Fibroblast of pulmonary artery (primary cell): Measurements from ENCODE around the gene IL32.
A peak's percentile ranks its signal among the peaks of the same experiment; 100 is the strongest.

Source experiments
- DNase-seq: peaks from one replicate; pipeline ENCODE4 v3.0.0-alpha.2; 2010; ENCODE audit warnings: low read depth
- H3K4me3 ChIP-seq: replicated peaks from 2 replicates; pipeline ENCODE4 v1.5.1; 2011; ENCODE audit warnings: low read depth, mild to moderate bottlenecking, control low read depth, low read length, moderate library complexity
- TF ChIP-seq, protein P1 (sequence below): IDR thresholded peaks from 2 replicates; pipeline ENCODE4 v1.5.1; 2011; ENCODE audit warnings: mild to moderate bottlenecking, control low read depth, low read length, inconsistent platforms; ENCODE audit errors: missing control alignments

The IL32 gene

GRCh38 chr16:3056336-3057180 is 8.9 kb upstream of the IL32 start:
- H3K4me3 ChIP-seq: no peak overlapping the region
- no peak for DNase-seq
- TF ChIP-seq, protein P1, sequence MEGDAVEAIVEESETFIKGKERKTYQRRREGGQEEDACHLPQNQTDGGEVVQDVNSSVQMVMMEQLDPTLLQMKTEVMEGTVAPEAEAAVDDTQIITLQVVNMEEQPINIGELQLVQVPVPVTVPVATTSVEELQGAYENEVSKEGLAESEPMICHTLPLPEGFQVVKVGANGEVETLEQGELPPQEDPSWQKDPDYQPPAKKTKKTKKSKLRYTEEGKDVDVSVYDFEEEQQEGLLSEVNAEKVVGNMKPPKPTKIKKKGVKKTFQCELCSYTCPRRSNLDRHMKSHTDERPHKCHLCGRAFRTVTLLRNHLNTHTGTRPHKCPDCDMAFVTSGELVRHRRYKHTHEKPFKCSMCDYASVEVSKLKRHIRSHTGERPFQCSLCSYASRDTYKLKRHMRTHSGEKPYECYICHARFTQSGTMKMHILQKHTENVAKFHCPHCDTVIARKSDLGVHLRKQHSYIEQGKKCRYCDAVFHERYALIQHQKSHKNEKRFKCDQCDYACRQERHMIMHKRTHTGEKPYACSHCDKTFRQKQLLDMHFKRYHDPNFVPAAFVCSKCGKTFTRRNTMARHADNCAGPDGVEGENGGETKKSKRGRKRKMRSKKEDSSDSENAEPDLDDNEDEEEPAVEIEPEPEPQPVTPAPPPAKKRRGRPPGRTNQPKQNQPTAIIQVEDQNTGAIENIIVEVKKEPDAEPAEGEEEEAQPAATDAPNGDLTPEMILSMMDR: no peak

- TF ChIP-seq, protein P1: no peak
- H3K4me3 ChIP-seq: peak overlapping the region; percentile 7
- no peak for DNase-seq
These were observed 8.0 kb upstream of the IL32 start for GRCh38 chr16:3057181-3058138.

DNA sequence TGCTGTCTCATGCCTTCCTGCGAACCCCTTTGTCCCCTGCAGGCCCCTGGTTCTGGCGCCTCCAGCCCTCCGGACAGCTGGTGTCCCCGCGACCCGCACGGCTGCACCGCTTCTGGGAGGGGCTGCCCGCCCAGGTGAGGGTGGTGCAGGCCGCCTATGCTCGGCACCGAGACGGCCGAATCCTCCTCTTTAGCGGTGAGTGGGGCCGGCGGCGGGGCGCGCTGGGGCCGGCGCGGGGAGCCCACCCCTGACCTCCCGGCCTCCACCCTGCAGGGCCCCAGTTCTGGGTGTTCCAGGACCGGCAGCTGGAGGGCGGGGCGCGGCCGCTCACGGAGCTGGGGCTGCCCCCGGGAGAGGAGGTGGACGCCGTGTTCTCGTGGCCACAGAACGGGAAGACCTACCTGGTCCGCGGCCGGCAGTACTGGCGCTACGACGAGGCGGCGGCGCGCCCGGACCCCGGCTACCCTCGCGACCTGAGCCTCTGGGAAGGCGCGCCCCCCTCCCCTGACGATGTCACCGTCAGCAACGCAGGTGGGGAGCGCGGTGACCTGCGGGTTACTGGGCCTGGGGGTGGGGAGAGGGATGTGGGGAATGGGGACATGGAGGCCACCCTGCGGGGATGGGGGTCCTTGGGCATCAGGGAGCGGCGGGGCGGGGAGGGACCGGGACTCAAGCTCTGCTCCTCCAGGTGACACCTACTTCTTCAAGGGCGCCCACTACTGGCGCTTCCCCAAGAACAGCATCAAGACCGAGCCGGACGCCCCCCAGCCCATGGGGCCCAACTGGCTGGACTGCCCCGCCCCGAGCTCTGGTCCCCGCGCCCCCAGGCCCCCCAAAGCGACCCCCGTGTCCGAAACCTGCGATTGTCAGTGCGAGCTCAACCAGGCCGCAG is 7.1 kb upstream of the IL32 start:
- TF ChIP-seq, protein P1: no peak
- peak; percentile 23 for DNase-seq
- H3K4me3 ChIP-seq: peak overlapping the region; percentile 77

- TF ChIP-seq, protein P1: peak; percentile 37
- DNase-seq: peak; percentile 86
- H3K4me3 ChIP-seq: peak overlapping the region; percentile 77
These were observed 6.3 kb upstream of the IL32 start for GRCh38 chr16:3059041-3059722.

DNA sequence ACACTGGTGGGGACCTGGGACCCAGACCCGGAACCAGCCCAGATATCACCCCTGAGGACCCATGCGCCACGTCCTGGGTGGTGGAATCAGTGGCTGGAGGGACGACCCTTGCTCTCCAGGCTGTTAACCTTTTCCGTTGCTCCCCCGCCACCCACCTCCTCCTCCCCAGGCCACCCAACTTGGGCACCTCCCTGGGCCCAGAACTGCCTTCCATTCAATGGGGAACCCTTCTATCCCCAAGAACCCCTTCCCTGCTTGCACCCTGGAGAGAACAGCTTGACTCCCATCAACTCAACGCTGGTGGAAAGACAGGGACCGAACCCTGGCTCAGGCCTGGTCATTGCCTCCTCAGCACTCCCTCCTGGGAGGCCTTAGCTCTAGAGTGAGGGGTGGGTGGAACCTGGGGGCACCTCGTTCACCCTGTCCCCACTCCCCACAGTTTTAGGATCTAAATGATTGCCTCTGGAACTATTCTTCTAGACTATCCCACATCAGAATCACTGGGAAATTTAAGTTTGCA is 5.7 kb upstream of the IL32 start:
- no peak for DNase-seq
- TF ChIP-seq, protein P1: no peak
- peak overlapping the region; percentile 29 for H3K4me3 ChIP-seq
